ENCODE data around the gene MYL5.
"Not testable (repeated sequence)": the region's sequence is repeated elsewhere in the genome, so short reads cannot be mapped to it uniquely, and the experiment has no call there.

MYL5 gene

GRCh38 chr4:657834-658667 is 16.3 kb upstream of the MYL5 start:
- no peak for DNase-seq

GRCh38 chr4:658681-659667 is 15.4 kb upstream of the MYL5 start:
- DNase-seq, result no peak

GRCh38 chr4:659851-660250 is 14.5 kb upstream of the MYL5 start:
- DNase-seq, result no peak

GRCh38 chr4:660401-660800 is 13.9 kb upstream of the MYL5 start:
- DNase-seq, result no peak

GRCh38 chr4:661231-661630 is 13.1 kb upstream of the MYL5 start:
- no peak for DNase-seq

- no peak for DNase-seq
Observed at GRCh38 chr4:661881-662761, 12.2 kb upstream of the MYL5 start.

- no peak for DNase-seq
Observed at GRCh38 chr4:663046-663437, 11.3 kb upstream of the MYL5 start.

GRCh38 chr4:663438-664428 is 10.6 kb upstream of the MYL5 start:
- DNase-seq, result no peak

GRCh38 chr4:664713-665231 is 9.6 kb upstream of the MYL5 start:
- DNase-seq, result no peak

GRCh38 chr4:665381-665750 is 9.0 kb upstream of the MYL5 start:
- no peak for DNase-seq

- DNase-seq, result no peak
Observed at GRCh38 chr4:665751-666435, 8.4 kb upstream of the MYL5 start.

- DNase-seq, result no peak
Observed at GRCh38 chr4:666436-666810, 7.9 kb upstream of the MYL5 start.

GRCh38 chr4:666822-667544 is 7.4 kb upstream of the MYL5 start:
- DNase-seq, result no peak

GRCh38 chr4:667545-667925 is 6.8 kb upstream of the MYL5 start:
- no peak for DNase-seq

- not testable (repeated sequence) for DNase-seq
Observed at GRCh38 chr4:668219-668618, 6.1 kb upstream of the MYL5 start.

- not testable (repeated sequence) for DNase-seq
Observed at GRCh38 chr4:669806-670559, 4.4 kb upstream of the MYL5 start.

GRCh38 chr4:671769-672168 is 2.6 kb upstream of the MYL5 start:
- no peak for DNase-seq

- DNase-seq, result no peak
Observed at GRCh38 chr4:673349-674091, 822 bp upstream of the MYL5 start.

Measured in NCI-H2029 treated with DMSO at 0.1 percent for 48 hours (cell line).